ENCODE data around the gene NT5C1B.

GRCh38 chr2:18611184-18611583, 21.8 kb upstream of the NT5C1B start:
- no peak for TF ChIP-seq CTCF (conservative IDR thresholded peaks at IDR 0.05 in 1 of 2, IDR thresholded peaks at IDR 0.05 in 1 of 2; ENCODE audit: extremely low read depth in 1 of 2, insufficient read depth in 1 of 2, low read depth in 1 of 2, low read length in 2 of 2)
- TF ChIP-seq EZH2 (IDR thresholded peaks at IDR 0.05; ENCODE audit: borderline replicate concordance, low read length) = no peak

All from mammary epithelial cell (primary cell).